ENCODE data around the gene IHH.
A peak's percentile ranks its signal among the peaks of the same experiment; 100 is the strongest.

IHH gene

GRCh38 chr2:219018286-219018685, 42.4 kb downstream of the IHH start:
- no peak for DNase-seq

- no peak for DNase-seq
Observed at GRCh38 chr2:219017201-219017931, 43.4 kb downstream of the IHH start.

- DNase-seq, result no peak
Observed at GRCh38 chr2:219016721-219017120, 44.0 kb downstream of the IHH start.

GRCh38 chr2:219010873-219011272, 49.8 kb downstream of the IHH start:
- DNase-seq, result no peak

GRCh38 chr2:219010162-219010756, 50.5 kb downstream of the IHH start:
- peak in 1 of 2 donors; percentile 15 for DNase-seq

GRCh38 chr2:219009294-219009693, 51.4 kb downstream of the IHH start:
- DNase-seq, result no peak
